Gastrocnemius medialis (tissue), 4 donors: ENCODE results near the gene TIMM21.

ENCODE experiments used
- CTCF ChIP-seq, 5 experiments: fragments of 450-650 bp in 3 of 5; fragments of 200-600 bp in 2 of 5; sonication (generic) in 2 of 5; IDR thresholded peaks in 4 of 5; conservative IDR thresholded peaks in 1 of 5; 1 replicate in 4 of 5; 2 replicates in 1 of 5; pipeline ENCODE4 v1.5.1; 2016 to 2019; ENCODE audit warnings: antibody characterized with exemption in 5 of 5, mild to moderate bottlenecking in 3 of 5, moderate library complexity in 3 of 5
- POLR2A ChIP-seq, 2 donors: fragments of 450-650 bp; IDR thresholded peaks; one replicate each; pipeline ENCODE4 v1.6.1; 2017; ENCODE audit warnings: antibody characterized with exemption in 2 of 2, mild to moderate bottlenecking in 2 of 2, moderate library complexity in 2 of 2

GRCh38 chr18:74184875-74185274 is 36.6 kb downstream of the TIMM21 start:
- TF ChIP-seq CTCF (IDR thresholded peaks at IDR 0.05 in 4 of 5, conservative IDR thresholded peaks at IDR 0.05 in 1 of 5), result no peak
- TF ChIP-seq POLR2A (IDR thresholded peaks at IDR 0.05), result no peak
